Fibroblast of the aortic adventitia (primary cell): ENCODE results near the gene AGTR1. TPM values are rescaled to one million over a fixed set of nuclear protein-coding genes. Genes with fewer than 3 reads are reported as not detected.

ENCODE experiments used
- DNase-seq: peaks from one replicate; pipeline ENCODE4 v3.0.0-alpha.2; 2010; ENCODE audit warnings: low read depth
- H3K4me3 ChIP-seq: 2 replicates; pipeline ENCODE4 v1.5.1; 2011; ENCODE audit warnings: low read depth, mild to moderate bottlenecking, control low read depth, low read length, moderate library complexity
- total RNA-seq: library from RNA; depleted of rRNA; stranded (reverse); fragments of >200 nt; gene quantifications from 2 replicates; pipeline ENCODE4 v1.2.3, GENCODE V29; 2012; ENCODE audit warnings: low replicate concordance
- TF ChIP-seq, protein P1 (sequence below): IDR thresholded peaks from 2 replicates; pipeline ENCODE4 v1.5.1; 2011; ENCODE audit warnings: mild to moderate bottlenecking, low read length, control low read depth, inconsistent platforms; ENCODE audit not compliant: insufficient read depth

Gene AGTR1
- total RNA-seq, 1 donor, result 3.2 TPM

DNA sequence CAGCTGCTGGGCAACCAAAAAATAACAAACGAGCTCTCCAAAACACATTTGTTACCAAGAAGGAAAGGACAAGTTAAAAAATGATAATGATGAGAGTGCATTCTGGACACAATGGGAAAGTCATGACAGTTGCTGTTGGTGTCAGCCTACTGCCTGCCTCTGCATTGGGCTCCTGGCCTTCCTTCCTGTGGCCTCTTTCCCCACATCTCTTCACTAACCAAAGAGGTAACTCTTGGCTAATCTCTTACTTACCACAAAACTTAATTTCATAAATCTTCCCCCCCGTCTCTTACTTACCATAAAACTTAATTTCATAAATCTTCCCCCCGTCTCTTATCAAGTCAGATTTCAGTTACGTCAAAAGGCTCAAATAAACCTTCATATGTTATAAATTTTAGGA is 58.6 kb downstream of the AGTR1 start:
- DNase-seq, result no peak
- TF ChIP-seq, protein P1, sequence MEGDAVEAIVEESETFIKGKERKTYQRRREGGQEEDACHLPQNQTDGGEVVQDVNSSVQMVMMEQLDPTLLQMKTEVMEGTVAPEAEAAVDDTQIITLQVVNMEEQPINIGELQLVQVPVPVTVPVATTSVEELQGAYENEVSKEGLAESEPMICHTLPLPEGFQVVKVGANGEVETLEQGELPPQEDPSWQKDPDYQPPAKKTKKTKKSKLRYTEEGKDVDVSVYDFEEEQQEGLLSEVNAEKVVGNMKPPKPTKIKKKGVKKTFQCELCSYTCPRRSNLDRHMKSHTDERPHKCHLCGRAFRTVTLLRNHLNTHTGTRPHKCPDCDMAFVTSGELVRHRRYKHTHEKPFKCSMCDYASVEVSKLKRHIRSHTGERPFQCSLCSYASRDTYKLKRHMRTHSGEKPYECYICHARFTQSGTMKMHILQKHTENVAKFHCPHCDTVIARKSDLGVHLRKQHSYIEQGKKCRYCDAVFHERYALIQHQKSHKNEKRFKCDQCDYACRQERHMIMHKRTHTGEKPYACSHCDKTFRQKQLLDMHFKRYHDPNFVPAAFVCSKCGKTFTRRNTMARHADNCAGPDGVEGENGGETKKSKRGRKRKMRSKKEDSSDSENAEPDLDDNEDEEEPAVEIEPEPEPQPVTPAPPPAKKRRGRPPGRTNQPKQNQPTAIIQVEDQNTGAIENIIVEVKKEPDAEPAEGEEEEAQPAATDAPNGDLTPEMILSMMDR, result no peak
- no peak overlapping the region for H3K4me3 ChIP-seq

GRCh38 chr3:148757238-148758215 is 59.8 kb downstream of the AGTR1 start:
- DNase-seq, result peak; percentile 61
- H3K4me3 ChIP-seq, result no peak overlapping the region
- TF ChIP-seq, protein P1, result no peak

- no peak for DNase-seq
- TF ChIP-seq, protein P1, result no peak
- no peak overlapping the region for H3K4me3 ChIP-seq
Observed at GRCh38 chr3:148758303-148758884, 60.7 kb downstream of the AGTR1 start.

DNA sequence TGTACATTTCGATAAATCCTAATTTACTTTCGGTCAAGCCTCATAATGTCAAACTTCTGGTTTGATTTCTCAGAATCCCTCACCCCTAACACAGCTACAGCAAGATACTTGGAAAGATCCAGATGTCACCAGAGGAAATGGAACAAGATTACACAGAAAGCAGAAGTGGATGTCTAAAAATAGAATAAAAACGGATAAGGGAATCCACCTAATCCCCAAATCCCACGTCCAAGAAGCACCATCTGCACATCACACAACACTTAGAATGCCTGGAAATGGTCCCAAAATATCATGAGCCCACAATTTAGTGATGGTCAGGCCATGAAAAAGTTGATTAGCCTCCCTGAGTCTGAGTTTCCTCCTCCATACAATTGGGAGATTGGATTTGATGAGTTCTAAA is 61.7 kb downstream of the AGTR1 start:
- DNase-seq, result no peak
- no peak overlapping the region for H3K4me3 ChIP-seq
- TF ChIP-seq, protein P1, result no peak

DNA sequence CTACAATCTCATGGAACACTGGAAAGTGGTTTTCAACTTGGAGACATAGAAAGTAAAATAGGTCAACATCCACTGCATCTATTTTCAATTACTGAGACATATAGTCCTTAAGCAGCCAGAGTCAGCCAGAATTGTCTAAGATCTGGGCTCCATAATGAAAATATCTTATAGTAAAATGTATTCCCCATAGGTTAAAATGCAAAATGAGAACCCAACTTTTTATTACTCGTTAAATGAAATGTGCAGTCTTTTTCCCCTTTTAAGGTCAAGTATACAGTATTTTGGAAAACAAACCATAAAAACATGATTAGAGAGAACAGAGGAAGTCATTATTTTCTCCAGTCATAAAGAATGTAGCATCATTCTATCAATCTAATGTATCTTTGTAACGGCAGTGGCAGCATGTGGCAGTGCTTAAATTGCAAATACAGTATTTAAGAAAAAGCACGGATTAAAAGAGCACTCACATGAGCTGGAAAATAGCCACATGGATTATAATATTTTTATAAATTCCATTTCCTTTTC is 65.5 kb downstream of the AGTR1 start:
- no peak overlapping the region for H3K4me3 ChIP-seq
- no peak for DNase-seq
- TF ChIP-seq, protein P1, result no peak

DNA sequence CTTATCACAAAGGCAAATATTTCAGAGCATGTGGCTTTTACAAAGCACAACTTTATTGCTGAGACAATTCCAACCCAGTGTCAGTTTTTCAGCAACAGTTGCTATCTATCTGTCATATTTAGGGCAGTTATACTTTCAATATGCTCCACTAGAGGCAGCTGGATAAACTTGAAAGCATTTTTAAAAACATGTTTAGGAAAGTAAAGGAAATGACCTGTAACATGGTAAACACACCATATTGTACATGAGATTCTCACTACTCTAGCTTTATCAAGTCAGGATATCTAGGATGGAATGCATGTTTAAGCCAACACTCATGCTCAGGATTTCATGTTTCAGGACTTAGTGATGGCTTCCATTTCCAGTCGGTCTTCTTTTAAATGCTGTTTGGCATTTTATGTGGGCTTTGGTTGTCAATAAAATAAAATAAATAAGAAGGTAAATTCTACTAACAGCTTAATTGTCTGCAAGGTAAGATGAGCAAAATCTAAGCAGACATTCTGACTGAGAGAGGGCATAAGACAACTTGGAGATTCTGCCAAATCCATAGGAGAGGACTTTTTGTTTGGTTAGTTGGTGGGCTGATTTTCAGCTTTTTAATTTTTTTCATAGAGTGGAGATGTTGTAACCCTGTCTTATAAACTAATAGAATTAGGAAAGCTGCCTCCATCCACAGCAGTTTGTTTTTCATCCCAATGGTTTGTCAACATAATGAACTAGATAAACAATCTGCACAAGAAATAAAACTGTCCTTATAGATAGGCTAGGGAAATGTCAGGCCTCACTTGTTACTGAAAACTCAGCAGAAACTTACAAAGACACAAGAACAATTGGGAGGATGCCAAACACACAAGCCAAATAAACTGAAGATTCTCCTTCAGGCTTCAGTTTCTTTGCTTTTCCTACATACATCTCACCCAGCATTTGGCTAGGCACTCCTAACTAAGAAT is 66.6 kb downstream of the AGTR1 start:
- TF ChIP-seq, protein P1, result no peak
- no peak overlapping the region for H3K4me3 ChIP-seq
- no peak for DNase-seq
